AG08396 (cell line): Measurements from ENCODE around the gene GATA5.

Source experiments
- DNase-seq: peaks from one replicate; pipeline ENCODE4 v3.0.0; 2012; ENCODE audit warnings: low spot score, mixed read lengths

Gene GATA5

DNA sequence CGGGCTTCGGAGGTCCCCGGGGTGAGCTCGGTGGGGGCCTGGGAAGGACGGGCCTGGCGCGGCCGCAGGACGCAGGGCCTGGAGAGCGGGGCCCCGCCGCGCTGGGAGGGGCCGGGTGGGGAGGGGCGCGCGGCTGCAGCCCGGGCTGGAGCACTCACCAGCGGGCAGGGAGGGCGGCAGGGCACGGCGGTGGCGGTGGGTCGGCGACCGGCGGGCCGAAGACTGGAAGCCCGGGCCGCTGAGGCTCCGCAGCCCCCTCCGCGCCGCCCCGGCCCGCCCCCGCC, at the start of gene GATA5:
TSS of gene GATA5 (minus strand) at position 224 of the 284 bp plus-strand sequence. CDS start 474 bp downstream, outside the sequence.
- DNase-seq, result no peak

GRCh38 chr20:62525014-62525413, 49.2 kb upstream of the GATA5 start:
- DNase-seq, result no peak

DNA sequence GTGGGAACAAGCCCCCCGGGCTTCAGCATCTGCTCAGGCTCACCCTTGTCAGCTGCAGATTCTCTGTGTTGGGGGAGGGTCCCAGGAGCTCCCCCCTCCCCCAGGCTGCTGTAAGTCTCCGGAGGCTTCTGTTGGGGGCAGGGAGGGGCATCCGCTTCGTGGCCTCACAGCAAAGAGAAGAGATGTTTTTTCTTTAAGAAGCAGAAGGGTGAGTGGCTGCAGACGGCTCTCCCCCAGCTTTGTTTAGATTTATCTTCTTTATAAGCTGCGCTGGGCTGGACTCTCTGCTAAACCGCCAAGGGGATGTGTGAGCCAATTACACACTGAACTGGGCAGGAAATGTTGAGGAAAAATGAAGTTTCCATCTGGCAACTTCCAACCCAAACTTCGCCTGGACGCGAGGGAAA, 48.7 kb upstream of the GATA5 start:
- no peak for DNase-seq

DNA sequence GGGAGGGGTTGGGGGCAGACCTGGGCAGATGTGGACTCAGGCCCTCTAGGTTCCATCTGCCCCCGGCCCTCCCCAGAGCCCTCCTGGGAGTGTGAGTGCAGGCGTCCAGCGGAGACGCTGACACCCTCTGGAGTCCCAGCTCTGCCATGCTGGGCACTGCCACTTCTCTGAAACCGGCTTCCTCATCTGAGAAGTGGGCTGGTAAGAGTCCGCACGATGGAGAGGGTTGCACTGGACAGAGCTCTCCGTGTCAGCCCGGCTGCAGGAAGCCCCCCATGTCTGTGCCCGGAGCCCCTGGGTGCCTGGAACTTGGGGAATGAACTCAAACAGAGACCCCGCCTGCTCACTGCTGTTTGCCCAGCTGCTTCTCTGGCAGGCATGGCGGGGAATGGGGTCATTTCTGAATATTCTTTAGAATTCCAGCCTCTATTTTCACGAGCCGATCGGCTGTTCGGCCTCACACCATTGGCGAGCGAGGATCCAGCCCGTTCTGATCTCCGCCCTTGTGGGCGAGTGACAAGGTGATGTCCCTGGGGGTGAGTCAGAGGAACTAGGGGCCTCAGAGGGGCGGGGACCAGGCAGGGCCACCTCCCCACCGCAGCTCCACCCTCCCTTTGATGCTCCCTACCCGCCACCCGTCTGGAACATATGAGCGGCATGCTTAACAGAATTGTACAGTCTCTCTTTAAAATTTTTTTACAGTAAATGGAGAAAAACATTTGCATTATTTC, 47.8 kb upstream of the GATA5 start:
- no peak for DNase-seq

DNA sequence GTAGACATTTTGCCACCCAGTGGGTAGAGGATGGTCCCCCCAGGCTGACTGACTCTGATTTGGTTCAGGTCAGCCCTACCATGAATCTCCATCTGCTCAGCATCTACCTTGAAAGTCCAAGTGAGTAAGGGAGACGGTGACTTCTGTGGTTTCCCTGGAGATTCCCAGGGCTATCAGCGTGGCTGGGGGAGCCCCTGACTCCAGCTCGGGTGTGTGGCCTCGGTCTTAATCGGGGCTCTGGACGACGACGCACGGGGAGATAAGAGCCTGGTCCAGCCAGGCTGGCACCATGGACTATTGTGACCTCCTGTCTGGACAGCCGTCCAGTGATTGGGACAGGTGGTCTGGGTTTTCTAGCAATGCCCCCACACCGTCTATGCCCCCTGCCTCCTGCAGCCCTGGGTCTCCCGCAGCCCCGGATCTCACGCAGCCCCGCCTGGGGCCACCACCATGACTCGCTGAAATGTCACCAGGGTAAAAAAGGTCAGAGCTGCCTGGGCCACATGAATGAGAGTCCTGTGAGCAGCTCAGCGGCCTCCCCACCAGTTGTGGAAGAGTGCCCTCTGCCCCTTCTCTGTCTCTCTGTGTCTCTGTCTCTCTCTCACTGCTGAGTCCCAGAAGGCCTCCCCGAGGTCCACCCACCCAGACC, 47.1 kb upstream of the GATA5 start:
- DNase-seq, result no peak

DNA sequence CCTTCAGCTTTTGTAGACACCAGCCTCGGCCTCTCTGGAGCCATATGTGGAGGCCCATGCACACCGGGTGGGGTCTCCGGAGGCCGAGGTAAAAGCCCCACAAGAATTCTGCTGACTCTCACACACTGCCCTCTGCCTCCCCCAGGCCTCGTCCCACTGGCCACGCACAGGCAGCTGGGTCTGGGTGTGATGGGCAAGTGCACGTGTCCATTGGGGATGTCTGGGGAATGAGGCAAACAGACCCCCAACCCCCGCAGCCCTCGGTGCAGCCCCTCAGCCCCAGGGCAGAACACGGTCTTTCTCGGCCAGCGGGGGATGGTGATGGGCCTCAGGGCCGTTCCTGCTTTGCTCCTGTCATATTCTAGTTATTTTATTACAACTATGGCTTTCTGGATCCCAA, 44.0 kb upstream of the GATA5 start:
- no peak for DNase-seq

GRCh38 chr20:62518911-62519310, 43.1 kb upstream of the GATA5 start:
- no peak for DNase-seq

- no peak for DNase-seq
Observed at GRCh38 chr20:62517901-62518610, 42.3 kb upstream of the GATA5 start.

GRCh38 chr20:62517168-62517567, 41.4 kb upstream of the GATA5 start:
- DNase-seq, result no peak

DNA sequence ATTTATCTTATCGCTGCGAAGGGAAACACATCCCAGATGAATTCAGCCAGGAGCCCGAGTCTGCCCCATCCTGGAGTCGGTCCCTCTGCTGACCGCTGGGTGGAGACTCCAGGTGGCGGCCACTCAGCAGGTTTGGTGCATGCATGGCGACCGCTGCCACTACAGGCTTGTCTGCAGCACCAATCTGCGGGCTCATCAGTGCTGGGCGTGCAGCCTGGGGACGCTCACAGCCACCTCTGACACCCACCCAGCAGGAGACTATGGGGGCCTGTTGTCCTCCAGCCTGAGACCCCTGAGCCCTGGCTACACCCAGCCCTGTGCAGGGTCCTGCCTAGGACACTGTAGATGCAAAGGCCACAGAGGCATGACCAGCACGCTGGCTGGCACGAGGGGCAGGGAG, 40.5 kb upstream of the GATA5 start:
- DNase-seq, result no peak

GRCh38 chr20:62515826-62516225, 40.0 kb upstream of the GATA5 start:
- no peak for DNase-seq

DNA sequence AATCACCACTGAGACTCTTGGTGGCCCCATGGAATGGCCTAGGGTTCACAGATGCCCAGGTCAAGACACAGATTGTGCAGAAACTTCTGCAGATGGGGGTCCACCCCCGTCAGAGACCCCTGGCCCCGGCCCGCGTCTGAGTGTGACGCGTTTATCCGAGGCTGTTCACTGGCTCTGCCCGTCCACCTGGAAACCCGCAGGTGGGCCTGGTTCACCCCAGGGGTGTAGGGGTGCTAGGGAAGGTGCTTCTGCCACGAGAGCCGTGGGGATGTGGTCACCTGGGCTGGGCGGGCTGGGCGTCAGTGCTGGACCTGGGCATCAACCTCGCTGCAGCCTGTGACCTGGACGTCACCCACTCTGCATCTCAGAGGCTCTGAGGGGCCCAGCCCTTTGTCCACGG, 39.5 kb upstream of the GATA5 start:
- DNase-seq, result no peak

DNA sequence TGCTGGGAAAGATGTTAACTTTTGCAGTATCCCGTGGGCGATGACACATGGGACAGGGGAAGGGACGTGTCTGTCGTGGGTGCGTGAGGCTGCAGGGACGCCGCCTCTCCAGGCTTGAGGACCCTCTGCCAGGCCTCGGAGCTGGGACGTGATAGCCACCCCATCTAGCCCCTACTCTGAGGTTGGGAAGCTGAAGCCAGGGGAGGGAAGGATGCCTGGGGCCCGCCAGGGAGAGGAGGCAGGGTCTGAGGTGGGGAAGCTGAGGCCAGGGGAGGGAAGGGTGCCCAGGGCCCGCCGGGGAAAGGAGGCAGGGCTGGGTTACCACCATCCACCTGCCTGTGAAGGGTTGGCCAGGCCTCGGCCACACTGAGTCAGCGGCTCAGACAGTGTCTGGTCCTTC, 38.2 kb upstream of the GATA5 start:
- no peak for DNase-seq

GRCh38 chr20:62511915-62512610, 36.3 kb upstream of the GATA5 start:
- DNase-seq, result no peak

DNA sequence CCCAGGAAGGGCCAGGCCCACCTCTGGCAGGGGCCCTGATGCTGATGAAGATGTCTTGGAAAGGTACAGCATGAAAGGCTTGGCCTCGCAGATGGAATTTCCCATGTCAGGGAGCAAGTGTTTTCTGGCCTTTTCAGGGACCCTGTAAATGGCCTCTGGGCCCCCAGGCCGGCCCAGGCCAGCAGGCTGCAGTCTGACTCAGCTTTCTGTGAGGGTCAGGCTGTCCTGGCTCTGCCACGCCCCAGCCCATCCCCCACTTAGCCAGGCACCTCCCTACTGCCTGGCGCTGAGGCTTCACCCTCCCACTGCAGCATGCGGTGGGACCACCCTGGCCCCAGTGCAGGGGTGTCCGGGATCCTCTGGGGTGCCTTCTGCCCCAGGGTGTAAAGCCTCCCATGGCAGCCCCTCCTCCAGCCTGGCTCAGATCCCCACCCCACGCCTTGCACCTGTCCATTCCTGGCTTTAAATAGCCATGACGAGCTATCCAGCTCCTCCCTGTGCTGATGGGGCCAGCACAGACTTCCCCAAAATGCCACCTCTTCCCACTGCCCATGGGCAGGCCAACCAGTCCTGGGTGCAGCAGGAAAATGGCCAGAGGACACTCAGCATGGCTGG, 35.6 kb upstream of the GATA5 start:
- no peak for DNase-seq

DNA sequence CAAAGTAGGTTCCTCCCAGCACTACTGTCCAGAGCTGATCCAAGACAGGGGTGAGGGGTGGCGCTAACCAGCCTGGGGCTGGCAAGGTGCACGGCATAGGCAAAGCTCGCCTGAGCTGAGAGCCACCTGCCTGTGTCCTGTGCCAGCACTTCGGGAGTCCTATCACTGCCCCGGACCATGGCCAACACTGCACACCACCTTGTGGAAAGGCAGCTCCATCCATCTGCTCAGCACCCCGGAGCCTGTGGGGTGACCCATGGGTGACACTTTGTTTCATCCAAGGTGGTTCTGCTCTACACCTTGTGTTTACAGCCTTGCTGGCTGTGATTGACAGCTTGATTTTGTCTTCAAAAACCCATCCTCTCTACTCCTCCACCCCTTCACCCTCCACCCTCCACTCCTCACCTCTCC, 32.9 kb upstream of the GATA5 start:
- DNase-seq, result no peak

DNA sequence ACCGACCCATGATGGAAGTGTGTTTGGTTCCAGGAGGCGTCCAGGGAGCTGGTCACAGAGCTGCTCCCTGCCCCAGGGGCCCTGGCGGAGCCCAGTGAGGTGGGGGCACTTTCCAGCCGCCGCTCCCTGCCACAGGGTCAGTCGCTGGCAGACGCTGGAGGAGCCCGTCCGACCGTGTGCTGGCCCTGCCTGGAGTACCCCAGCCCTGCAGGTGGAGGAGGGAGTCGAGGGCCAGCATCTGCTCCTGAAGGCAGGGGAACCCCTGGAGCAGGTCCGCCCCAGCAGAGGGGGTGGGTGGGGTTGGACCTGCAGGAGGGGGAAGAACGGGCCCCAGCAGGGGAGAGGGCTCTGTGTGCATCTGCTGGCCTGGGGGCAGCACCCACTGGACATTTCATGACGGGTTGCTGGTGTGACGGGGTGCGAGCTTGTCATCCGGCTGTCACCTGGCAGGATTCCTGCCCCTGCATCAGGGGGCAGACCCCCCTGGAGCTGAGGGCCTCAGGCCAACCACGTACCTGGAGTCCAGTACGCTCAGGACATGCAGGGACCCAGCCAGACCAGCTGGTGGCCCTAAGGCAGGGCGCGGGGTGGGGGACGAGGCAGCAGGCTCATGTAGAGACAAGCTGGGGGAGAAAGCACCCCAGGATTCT, 32.3 kb upstream of the GATA5 start:
- no peak for DNase-seq

DNA sequence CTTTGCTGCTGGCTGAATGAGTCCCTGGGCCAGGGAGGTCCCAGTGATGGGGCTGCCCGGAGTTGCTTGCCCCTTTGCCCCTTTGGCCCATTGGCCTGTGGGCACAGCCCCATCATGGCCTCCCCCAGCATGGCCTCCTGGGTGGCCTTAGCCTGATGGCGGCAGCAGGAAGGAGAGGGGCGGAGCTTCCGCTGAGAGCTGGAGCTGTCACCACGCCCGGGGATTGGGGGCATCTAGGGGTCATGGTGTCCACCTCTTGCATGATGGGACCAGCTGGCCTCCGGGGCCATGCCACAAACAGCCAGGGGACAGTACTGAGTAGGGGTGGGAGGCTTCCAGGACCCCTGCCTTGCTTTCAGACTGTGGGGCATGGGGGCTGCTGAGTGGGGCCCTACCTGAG, 31.5 kb upstream of the GATA5 start:
- no peak for DNase-seq

- no peak for DNase-seq
Observed at GRCh38 chr20:62506791-62507190, 31.0 kb upstream of the GATA5 start.

- DNase-seq, result no peak
Observed at GRCh38 chr20:62506087-62506486, 30.3 kb upstream of the GATA5 start.

DNA sequence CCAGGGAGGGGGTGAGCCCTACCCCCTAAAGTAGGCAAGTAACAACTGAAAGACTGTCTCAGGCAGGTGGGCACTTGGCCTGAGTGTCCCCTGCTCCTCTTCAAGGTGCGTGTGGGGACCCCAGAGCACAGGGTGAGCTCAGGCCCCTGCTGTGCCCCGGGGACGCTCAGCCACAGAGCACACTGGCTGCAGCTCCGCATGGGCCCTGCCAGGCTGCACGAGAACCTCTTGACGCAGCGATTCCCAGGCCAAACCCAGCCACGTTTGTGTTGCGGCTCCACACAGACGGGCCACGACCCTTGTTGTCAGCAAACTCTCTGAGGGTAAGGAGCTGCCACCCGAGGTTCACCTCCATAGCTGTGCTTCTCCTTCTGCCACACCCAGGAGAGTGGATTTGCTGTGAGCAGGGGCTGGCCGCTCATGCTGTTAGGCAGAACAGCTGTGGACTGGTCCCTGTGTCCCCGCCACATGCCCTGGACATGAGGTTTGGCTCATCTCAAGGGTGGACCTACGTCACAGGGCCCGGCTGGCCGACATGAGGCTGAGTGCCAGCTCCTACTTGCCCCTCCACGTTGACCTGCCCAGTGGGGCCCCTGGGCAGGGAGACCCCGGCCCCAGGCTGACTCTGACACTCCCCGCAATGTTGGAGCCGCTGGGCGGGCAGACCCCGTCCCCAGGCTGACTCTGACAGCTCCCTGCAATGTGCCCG, 29.7 kb upstream of the GATA5 start:
- no peak for DNase-seq
